ENCODE measurements around the gene KLK7.
"Not testable (repeated sequence)": the region's sequence is repeated elsewhere in the genome, so short reads cannot be mapped to it uniquely, and the experiment has no call there.

The KLK7 gene

DNA sequence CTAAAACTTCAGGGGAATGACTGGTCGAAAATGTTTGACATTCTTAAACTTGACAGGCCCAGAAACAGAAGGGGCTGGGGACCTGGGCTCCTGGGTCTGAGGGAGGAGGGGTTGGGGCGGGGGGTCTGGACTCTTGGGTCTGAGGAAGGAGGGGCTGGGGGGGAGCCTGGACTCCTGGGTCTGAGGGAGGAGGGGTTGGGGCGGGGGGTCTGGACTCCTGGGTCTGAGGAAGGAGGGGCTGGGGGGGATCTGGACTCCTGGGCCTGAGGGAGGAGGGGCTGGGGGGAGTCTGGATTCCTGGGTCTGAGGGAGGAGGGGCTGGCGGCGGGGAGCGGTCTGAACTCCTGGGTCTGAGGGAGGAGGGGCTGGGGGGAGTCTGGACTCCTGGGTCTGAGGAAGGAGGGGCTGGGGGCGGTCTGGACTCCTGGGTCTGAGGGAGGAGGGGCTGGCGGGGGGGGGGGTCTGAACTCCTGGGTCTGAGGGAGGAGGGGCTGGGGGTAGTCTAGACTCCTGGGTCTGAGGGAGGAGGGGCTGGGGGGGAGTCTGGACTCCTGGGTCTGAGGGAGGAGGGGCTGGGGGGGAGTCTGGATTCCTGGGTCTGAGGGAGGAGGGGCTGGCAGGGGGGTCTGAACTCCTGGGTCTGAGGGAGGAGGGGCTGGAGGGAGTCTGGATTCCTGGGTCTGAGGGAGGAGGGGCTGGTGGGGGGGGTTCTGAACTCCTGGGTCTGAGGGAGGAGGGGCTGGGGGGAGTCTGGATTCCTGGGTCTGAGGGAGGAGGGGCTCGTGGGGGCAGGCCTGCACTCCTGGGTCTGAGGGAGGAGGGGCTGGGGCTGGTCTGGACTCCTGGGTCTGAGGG is 8.8 kb downstream of the KLK7 start:
- Mint-ChIP-seq H3K36me3 (ENCODE audit: low read depth) (no peaks in the 10 kb centered on the region), H3K27me3 (peaks cover 68% of the 10 kb centered on the region), H3K9me3 (no peaks in the 10 kb centered on the region), H3K4me1 (ENCODE audit: low read depth) (no peaks in the 10 kb centered on the region), H3K27ac (no peak overlapping the region), H3K4me3 (no peak overlapping the region)
- no peak for DNase-seq

DNA sequence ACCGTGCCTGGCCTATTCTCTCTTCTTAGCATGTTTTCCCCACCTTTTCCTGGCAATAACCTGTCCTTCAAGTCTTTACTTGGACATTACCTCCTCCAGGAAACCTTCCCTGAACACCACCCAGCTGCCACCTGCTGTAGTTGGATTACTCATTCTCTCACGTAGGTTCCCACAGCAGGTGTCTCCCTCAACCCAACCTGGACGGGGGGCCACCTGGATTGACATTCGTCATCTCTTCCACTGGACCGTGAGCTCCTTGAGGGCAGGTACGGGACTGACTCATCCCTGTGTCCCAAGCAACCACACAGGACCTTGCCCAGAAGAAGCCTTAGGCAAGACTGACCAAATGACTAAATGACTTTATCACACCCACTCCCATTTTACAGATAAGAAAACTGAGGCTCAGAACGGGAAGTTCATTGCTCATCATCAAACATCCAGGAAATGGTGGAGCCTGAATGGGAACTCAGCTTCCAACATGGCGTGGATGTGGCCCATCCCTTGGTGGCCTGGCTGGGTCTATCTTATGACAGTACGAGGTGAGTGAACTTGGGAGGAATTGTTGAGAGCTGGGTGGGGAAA is 10.8 kb downstream of the KLK7 start:
- H3K27ac Mint-ChIP-seq, result no peak overlapping the region
- H3K4me3 Mint-ChIP-seq, result no peak overlapping the region
- peaks cover 69% of the 10 kb centered on the region for H3K27me3 Mint-ChIP-seq
- no peaks in the 10 kb centered on the region for H3K9me3 Mint-ChIP-seq
- no peaks in the 10 kb centered on the region for H3K36me3 Mint-ChIP-seq (ENCODE audit: low read depth)
- H3K4me1 Mint-ChIP-seq (ENCODE audit: low read depth), result no peaks in the 10 kb centered on the region
- DNase-seq, result no peak

DNA sequence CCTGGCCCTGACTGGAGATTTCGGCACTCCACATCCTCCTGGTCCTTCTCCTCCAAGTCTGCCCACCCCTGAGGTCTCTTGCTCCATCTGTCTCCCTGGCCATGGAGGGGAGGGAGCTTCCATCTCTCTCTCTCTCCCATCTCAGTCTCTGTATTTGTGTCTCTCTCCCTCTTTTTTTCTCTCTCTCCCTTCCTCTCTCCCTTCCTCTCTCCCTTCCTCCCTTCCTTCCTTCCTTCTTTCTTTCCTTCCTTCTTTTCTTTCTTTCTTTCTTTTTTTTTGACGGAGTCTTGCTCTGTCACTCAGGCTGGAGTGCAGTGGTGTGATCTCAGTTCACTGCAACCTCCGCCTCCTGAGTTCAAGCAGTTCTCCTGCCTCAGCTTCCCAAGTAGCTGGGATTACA is 13.9 kb downstream of the KLK7 start:
- not testable (repeated sequence) for H3K4me3 Mint-ChIP-seq; H3K4me1 Mint-ChIP-seq (ENCODE audit: low read depth); H3K27ac Mint-ChIP-seq; H3K36me3 Mint-ChIP-seq (ENCODE audit: low read depth); DNase-seq; H3K9me3 Mint-ChIP-seq
- peaks cover 65% of the 10 kb centered on the region for H3K27me3 Mint-ChIP-seq

DNA sequence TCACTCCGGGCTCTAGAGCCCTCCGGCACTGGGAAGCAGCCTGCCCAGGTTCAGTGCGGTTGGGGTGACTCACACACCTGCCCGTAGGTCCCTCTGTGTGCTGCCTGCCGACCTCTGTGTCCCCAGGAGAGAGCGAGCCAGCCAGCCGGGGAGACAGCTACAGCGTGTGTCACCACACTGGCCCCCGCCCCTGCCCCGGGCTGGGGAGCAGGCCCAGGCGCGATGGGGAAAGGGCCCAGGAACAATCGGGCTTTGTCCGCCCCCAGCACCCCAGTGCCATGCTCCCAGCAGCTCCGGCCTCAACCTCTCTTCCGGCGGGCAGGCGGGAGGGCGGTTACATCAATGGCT is 14.3 kb downstream of the KLK7 start, which contains the start of gene KLK6:
Gene KLK6, minus strand, starts transcription at position 179 of the 348 bp plus-strand sequence. CDS start 1,487 bp downstream, outside the sequence.
- no peak for DNase-seq
- no peak within 1 kb of the TSS for H3K27ac Mint-ChIP-seq
- no peaks in the 10 kb centered on the region for H3K36me3 Mint-ChIP-seq (ENCODE audit: low read depth)
- no peak within 1 kb of the TSS for H3K4me3 Mint-ChIP-seq
- no peaks in the 10 kb centered on the region for H3K4me1 Mint-ChIP-seq (ENCODE audit: low read depth)
- H3K27me3 Mint-ChIP-seq, result peaks cover 62% of the 10 kb centered on the region
- no peaks in the 10 kb centered on the region for H3K9me3 Mint-ChIP-seq

DNA sequence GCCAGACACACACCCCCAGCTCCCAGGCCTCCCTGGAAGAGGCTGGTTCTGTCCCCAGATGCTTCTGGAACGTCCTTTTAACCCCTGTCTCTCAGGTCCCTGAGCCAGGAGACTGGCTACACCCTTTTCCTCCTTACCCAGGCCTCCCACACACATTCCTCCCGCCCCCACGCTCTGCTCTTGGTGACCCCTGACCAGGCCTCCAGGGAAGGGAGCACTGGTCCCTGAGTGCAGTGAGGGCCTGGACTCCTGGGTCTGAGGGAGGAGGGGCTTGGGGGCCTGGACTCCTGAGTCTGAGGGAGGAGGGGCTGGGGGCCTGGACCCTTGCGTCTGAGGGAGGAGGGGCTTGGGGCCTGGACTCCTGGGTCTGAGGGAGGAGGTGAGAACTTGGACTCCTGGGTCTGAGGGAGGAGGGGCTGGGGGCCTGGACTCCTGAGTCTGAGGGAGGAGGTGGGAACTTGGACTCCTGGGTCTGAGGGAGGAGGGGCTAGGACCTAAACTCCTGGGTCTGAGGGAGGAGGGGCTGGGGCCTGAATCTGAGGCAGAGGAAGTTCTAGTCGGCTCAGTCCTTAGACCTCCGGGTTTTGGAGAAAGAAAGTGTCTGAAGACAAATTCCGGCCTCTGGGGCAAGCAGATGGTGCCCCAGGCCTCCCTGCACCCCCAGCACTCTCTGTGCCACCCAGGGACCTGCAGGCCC is 14.9 kb downstream of the KLK7 start:
- H3K27me3 Mint-ChIP-seq, result peaks cover 59% of the 10 kb centered on the region
- no peaks in the 10 kb centered on the region for H3K4me1 Mint-ChIP-seq (ENCODE audit: low read depth)
- no peaks in the 10 kb centered on the region for H3K9me3 Mint-ChIP-seq
- DNase-seq, result no peak
- H3K36me3 Mint-ChIP-seq (ENCODE audit: low read depth), result no peaks in the 10 kb centered on the region
- H3K4me3 Mint-ChIP-seq, result no peak overlapping the region
- no peak overlapping the region for H3K27ac Mint-ChIP-seq

DNA sequence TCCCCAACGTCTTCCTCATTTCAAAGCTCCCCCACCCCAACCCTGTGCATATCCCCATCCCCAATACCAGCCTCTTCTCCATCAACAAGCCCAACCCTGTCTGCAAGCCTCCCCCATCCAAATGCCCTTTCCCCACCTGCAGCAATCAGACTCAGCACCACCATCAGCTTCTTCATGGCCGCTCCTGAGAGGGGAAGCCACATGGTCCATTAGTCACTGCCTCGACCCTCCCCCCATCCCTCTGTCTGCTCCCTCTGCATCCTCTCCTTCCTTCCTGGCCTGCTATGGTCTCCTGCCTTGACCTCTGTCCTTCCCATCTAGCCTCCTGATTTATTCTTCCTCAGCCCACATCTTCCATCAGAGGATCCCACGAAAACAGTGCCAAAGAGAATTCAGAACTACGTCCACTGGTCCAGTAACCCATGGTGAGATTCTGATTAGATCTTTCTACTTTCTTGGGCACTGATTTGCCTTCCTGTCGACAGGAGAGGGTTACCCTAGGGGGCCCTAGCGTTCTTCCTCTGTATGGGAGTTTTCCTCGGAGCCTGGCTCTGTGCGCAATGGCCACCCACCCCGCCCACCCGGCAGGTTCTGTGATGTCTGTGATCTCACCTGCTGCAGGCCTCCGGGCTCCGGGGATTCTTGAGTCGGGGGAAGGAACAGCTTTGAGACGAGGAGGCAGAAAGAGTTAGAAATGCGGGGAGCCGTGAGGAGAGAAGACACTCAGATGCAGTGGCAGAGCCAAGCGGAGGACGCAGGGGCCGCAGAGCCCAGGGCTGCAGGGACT is 15.6 kb downstream of the KLK7 start:
- peaks cover 56% of the 10 kb centered on the region for H3K27me3 Mint-ChIP-seq
- H3K4me3 Mint-ChIP-seq, result no peak overlapping the region
- H3K4me1 Mint-ChIP-seq (ENCODE audit: low read depth), result no peaks in the 10 kb centered on the region
- H3K27ac Mint-ChIP-seq, result no peak overlapping the region
- DNase-seq, result no peak
- no peaks in the 10 kb centered on the region for H3K36me3 Mint-ChIP-seq (ENCODE audit: low read depth)
- no peaks in the 10 kb centered on the region for H3K9me3 Mint-ChIP-seq

DNA sequence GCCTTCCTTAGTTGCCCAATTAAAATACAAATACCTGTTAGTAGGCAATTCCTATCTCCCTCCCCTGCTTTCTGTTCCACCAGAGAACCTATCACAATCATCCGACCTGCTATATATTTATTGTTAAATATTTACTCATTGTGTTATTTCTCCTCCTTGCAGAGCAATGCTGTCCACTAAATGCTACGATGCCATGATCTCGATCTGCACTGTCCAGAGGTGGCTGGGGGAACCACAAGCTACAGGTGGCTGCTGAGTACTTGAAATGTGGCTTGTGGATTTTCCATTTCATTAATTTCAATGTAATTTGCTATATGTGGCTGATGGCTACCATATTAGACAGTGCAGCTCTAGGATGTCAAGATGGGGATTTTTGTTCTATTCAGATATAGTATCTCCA is 19.5 kb downstream of the KLK7 start:
- Mint-ChIP-seq H3K27me3 (peaks cover 41% of the 10 kb centered on the region), H3K36me3 (ENCODE audit: low read depth) (no peaks in the 10 kb centered on the region), H3K9me3 (no peaks in the 10 kb centered on the region), H3K27ac (no peak overlapping the region), H3K4me3 (no peak overlapping the region), H3K4me1 (ENCODE audit: low read depth) (no peaks in the 10 kb centered on the region)
- DNase-seq, result no peak

DNA sequence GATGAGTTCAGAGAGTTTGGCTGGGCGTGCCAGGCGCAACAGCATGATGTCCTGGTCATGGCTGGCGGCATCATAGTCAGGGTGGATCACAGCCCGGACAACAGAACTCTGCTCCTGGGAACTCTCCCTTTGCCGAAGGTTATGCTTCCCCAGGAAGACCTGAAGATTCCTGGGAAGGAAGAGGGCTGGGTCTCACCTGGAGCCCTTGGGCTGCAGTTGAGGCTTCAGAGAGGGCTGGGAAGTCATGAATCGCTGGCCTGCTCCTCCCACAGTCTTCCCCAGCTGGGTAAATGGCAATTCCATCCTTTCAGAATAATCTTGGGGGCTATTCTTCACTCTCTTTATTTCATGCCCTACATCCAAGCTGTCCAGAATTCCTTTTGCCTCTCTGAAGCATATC is 20.3 kb downstream of the KLK7 start:
- Mint-ChIP-seq H3K4me3 (no peak overlapping the region), H3K27me3 (peaks cover 46% of the 10 kb centered on the region), H3K36me3 (ENCODE audit: low read depth) (no peaks in the 10 kb centered on the region), H3K27ac (no peak overlapping the region), H3K9me3 (no peaks in the 10 kb centered on the region), H3K4me1 (ENCODE audit: low read depth) (no peaks in the 10 kb centered on the region)
- DNase-seq, result no peak

DNA sequence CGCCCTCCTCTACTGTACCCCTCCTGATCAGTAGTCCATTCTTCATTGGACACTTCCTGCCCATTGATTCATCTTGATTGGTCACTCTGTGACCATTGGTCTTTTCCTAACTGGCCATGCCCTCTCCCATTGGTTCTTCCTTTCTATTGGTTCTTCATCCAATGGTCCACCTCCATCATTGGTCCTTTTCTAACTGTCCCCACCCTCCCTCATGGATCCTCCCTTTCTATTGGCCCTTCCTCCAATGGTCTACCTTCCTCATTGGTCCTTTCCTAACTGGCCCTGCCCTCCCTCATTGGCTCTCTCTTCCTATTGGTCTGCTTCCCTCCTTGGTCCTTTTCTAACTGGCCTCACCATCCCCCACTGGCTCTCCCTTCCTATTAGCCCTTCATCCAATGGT is 21.5 kb downstream of the KLK7 start:
- no peaks in the 10 kb centered on the region for H3K36me3 Mint-ChIP-seq (ENCODE audit: low read depth)
- no peak overlapping the region for H3K4me3 Mint-ChIP-seq
- no peaks in the 10 kb centered on the region for H3K4me1 Mint-ChIP-seq (ENCODE audit: low read depth)
- peaks cover 51% of the 10 kb centered on the region for H3K27me3 Mint-ChIP-seq
- no peak overlapping the region for H3K27ac Mint-ChIP-seq
- H3K9me3 Mint-ChIP-seq, result no peaks in the 10 kb centered on the region
- no peak for DNase-seq

DNA sequence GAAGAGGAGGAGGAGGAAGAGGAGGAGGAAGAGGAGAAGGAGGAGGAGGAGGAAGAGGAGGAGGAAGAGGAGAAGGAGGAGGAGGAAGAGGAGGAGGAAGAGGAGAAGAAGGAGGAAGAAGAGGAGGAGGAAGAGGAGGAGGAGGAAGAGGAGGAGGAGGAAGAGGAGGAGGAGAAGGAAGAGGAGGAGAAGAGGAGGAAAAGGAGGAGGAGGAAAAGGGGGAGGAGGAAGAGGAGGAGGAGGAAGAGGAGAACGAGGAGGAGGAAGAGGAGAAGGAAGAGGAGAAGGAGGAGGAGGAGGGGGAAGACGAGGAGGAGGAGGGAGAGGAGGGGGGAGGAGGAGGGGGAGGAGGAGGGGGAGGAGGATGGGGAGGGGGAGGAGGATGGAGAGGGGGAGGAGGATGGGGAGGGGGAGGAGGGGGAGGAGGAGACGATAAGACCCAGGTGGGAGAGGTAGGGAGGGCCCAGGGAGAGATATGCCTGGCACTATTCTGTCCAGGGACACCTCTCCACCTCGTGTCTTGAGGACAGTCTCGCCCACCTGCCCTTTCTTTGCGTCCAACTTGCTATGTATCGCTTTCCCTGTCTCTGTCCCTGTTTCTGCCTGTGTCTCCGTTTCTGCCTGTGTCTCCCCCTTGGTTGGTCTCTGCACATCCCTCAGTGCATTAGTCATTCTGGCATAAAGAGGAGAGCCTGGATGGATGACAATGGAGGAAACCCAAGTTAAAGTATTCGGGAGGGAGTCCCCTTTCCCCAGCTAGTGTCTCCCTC is 23.8 kb downstream of the KLK7 start:
- Mint-ChIP-seq H3K27me3 (peaks cover 35% of the 10 kb centered on the region), H3K27ac (no peak overlapping the region), H3K36me3 (ENCODE audit: low read depth) (no peaks in the 10 kb centered on the region), H3K4me3 (no peak overlapping the region), H3K4me1 (ENCODE audit: low read depth) (no peaks in the 10 kb centered on the region), H3K9me3 (no peaks in the 10 kb centered on the region)
- no peak for DNase-seq

DNA sequence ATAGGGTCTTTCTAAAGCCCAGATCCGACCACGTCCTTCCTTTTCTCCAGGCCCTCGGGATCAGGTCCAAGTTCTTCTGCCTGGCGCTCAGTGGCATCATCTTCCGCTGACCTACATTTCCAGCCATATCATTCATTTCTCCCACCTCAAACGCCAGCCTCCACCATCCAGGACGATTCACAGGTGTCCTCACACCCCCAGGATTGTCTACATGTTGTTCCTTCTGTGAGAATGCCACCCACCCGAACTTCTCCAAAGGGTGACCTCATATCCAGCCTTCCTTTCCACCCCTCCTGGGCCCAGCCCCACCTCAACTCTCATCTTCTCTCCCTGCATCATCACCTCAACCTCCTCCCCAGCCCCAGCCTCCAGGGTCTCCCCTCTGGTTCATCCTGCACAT is 26.1 kb downstream of the KLK7 start:
- no peak overlapping the region for H3K27ac Mint-ChIP-seq
- no peaks in the 10 kb centered on the region for H3K9me3 Mint-ChIP-seq
- DNase-seq, result no peak
- no peak overlapping the region for H3K4me3 Mint-ChIP-seq
- peaks cover 31% of the 10 kb centered on the region for H3K27me3 Mint-ChIP-seq
- no peaks in the 10 kb centered on the region for H3K4me1 Mint-ChIP-seq (ENCODE audit: low read depth)
- no peaks in the 10 kb centered on the region for H3K36me3 Mint-ChIP-seq (ENCODE audit: low read depth)

DNA sequence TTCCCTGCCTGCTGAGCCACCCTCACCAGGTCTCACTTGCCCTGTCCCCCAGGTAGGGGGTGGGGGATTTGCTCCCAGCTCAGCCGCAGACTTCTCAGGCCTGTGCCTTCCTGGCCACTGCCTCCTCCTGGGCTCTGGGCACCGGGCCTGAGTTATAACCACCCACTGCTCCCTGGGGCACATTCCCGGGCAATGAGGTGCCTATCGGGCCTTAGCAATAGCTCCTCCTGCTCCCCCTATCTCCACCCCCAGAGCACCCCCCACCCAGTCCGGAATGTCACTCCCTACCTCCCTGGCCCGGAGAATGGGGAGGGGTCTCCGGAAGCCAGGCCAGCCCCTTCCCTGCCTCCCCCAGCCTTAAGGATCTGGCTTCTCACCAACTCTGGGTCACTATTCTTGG is 30.8 kb downstream of the KLK7 start, which contains the start of gene KLK5:
Gene KLK5, minus strand, starts transcription at position 129 of the 400 bp plus-strand sequence. CDS start 381 bp downstream, outside the sequence.
- Mint-ChIP-seq H3K27ac (no peak within 1 kb of the TSS), H3K36me3 (ENCODE audit: low read depth) (no peaks in the 10 kb centered on the region), H3K9me3 (no peaks in the 10 kb centered on the region), H3K4me1 (ENCODE audit: low read depth) (no peaks in the 10 kb centered on the region), H3K4me3 (no peak within 1 kb of the TSS), H3K27me3 (peaks cover 37% of the 10 kb centered on the region)
- DNase-seq, result no peak

DNA sequence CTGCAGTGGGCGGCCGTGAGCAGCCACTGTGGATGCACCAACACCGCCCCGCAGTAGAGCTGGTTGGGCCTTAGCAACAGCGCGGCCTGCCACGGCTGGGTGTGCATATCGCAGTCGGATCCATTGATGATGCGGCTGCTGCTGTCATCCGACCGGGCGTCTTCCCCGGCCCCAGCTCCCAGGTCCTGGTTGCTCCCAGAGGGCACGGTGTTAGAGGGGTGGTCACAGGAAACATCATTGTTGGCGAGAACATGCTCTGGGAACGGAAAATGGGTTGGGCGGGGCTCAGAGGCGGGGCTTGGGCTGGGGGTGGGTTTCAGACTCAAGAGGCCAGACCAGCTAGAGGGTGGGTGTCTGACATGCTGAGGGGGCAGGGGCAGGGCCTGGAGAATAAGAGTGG is 33.9 kb downstream of the KLK7 start:
- Mint-ChIP-seq H3K4me3 (no peak overlapping the region), H3K36me3 (ENCODE audit: low read depth) (no peaks in the 10 kb centered on the region), H3K27ac (no peak overlapping the region), H3K27me3 (peaks cover 32% of the 10 kb centered on the region), H3K9me3 (no peaks in the 10 kb centered on the region), H3K4me1 (ENCODE audit: low read depth) (no peaks in the 10 kb centered on the region)
- no peak for DNase-seq

DNA sequence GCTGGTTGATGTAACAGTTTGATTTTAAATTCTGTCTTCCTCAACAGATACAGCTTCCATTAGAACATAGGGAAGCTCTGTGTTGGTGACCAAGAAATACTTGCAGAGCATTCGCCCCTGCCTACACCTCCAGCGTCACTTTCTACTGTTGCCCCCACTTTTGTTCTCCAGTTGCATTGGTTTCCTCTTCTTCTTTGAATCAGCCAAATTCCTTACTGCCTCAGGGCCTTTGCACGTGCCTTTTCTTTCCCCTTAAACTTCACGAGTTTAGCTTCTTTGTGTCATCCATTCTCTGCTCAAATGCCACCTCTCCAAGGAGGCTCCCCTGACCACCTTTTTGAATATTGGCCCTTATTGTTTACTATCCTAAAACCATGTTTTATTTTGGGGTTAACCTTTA is 36.6 kb downstream of the KLK7 start:
- Mint-ChIP-seq H3K4me3 (no peak overlapping the region), H3K27ac (no peak overlapping the region), H3K27me3 (peaks cover 39% of the 10 kb centered on the region), H3K9me3 (no peaks in the 10 kb centered on the region), H3K36me3 (ENCODE audit: low read depth) (no peaks in the 10 kb centered on the region), H3K4me1 (ENCODE audit: low read depth) (no peaks in the 10 kb centered on the region)
- no peak for DNase-seq
